Measurements from ENCODE around the gene RTN4R. TPM values are rescaled to one million over a fixed set of nuclear protein-coding genes. Genes with fewer than 3 reads are reported as not detected.
A peak's percentile ranks its signal among the peaks of the same experiment; 100 is the strongest.

Gene RTN4R
- total and polyA plus RNA-seq, 8 donors = 3.7 to 10.9 (median 6.8) TPM

- no peaks in the 10 kb centered on the region for H3K36me3 ChIP-seq
- no peaks in the 10 kb centered on the region for H3K27me3 ChIP-seq
- ATAC-seq (no peak), DNase-seq (no peak)
- intact Hi-C loops (cut with DNase I) = no loop called here
- TF ChIP-seq, protein P1, sequence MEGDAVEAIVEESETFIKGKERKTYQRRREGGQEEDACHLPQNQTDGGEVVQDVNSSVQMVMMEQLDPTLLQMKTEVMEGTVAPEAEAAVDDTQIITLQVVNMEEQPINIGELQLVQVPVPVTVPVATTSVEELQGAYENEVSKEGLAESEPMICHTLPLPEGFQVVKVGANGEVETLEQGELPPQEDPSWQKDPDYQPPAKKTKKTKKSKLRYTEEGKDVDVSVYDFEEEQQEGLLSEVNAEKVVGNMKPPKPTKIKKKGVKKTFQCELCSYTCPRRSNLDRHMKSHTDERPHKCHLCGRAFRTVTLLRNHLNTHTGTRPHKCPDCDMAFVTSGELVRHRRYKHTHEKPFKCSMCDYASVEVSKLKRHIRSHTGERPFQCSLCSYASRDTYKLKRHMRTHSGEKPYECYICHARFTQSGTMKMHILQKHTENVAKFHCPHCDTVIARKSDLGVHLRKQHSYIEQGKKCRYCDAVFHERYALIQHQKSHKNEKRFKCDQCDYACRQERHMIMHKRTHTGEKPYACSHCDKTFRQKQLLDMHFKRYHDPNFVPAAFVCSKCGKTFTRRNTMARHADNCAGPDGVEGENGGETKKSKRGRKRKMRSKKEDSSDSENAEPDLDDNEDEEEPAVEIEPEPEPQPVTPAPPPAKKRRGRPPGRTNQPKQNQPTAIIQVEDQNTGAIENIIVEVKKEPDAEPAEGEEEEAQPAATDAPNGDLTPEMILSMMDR (IDR thresholded peaks at IDR 0.05) = no peak
- H3K9me3 ChIP-seq = no peaks in the 10 kb centered on the region
- H3K4me1 ChIP-seq = peaks cover 0 to 7% of the 10 kb centered on the region in 2 donors
- no peak overlapping the region for H3K27ac ChIP-seq
- no peak overlapping the region for H3K4me3 ChIP-seq
Measured at GRCh38 chr22:20212754-20213699, 55.1 kb downstream of the RTN4R start.

- no peaks in the 10 kb centered on the region for H3K9me3 ChIP-seq
- no peak overlapping the region for H3K27ac ChIP-seq
- ATAC-seq (peak; percentile 64), DNase-seq (peak in 3 of 4 donors; percentile 63 to 89 (median 74))
- peak overlapping the region in 1 of 2 donors; percentile 17 for H3K4me3 ChIP-seq
- H3K4me1 ChIP-seq = peaks cover 7 to 15% of the 10 kb centered on the region in 2 donors
- intact Hi-C loops (cut with DNase I) = no loop called here
- H3K27me3 ChIP-seq = no peaks in the 10 kb centered on the region
- TF ChIP-seq, protein P1 (IDR thresholded peaks at IDR 0.05) = no peak
- no peaks in the 10 kb centered on the region for H3K36me3 ChIP-seq
Measured at GRCh38 chr22:20211997-20212753, 55.9 kb downstream of the RTN4R start.

DNA sequence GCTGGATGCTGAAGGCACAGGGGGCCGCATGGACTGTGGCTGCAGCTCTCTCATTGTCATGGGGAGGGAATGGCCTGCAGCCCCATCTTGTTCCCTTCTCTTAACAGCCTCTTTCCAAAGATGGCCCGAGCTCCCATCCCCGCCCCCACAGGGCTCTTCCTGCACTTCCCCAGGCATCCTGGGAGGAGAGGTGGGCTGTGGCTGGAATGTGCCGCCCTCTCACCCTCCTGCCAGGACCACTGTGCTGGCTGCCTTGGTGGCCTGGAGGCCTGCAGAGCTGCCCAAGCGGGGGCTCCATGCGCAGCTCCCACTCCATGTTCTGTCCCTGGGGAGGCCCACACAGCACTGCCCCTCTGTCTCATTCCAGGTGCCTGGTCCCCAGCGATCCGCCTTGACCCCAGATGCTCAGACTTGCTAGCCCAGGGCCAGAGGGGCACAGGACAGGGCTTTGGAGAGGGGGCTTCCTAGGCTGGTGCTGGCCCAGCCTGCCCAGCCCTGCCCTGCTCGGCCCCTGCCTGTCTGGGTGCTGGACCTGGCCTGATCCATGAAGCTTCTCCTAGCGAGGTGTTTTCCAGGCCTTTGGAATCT lies 56.6 kb downstream of the RTN4R start:
- DNase-seq = no peak
- no peaks in the 10 kb centered on the region for H3K27me3 ChIP-seq
- H3K27ac ChIP-seq = no peak overlapping the region
- intact Hi-C loops (cut with DNase I) = no loop called here
- ATAC-seq = no peak
- H3K9me3 ChIP-seq = no peaks in the 10 kb centered on the region
- H3K36me3 ChIP-seq = no peaks in the 10 kb centered on the region
- H3K4me1 ChIP-seq = peaks cover 11 to 21% of the 10 kb centered on the region in 2 donors
- TF ChIP-seq, protein P1 (IDR thresholded peaks at IDR 0.05) = no peak
- H3K4me3 ChIP-seq = peak overlapping the region in 1 of 2 donors; percentile 17

DNA sequence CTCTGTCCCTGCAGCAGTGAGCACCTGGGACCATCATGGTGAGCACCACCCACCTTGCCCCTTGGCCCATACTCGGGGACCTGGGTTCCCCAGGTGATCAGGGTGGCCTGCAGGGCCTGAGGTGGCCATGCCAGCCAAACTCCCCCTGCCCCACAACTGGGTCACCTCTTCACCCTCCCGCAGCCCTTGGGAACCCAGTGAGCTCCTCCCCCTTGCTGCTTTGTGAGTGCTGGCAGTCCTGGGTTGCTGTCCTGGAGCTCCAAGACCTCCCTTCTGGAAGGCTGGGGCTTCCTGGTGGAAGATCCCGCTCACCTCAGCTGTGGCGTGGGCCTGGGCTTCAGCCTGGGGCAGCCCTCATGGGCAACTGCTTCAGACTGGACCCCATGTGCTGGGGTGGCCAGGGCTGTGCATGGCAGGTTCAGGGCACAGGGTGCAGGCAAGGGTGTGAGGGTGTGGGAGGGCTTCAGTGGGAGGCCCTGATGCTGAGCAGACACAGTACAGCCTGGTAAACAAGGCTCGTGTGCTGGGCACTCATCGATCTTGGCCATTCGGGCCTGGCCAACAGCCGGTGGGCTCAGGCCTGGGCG lies 57.6 kb downstream of the RTN4R start:
- Histone ChIP-seq H3K4me3 (no peak overlapping the region), H3K4me1 (peaks cover 16 to 29% of the 10 kb centered on the region in 2 donors)
- no peak for DNase-seq

More for the DNA sequence above, 57.6 kb downstream of the RTN4R start:
- no peaks in the 10 kb centered on the region for H3K36me3 ChIP-seq
- H3K27me3 ChIP-seq = no peaks in the 10 kb centered on the region
- TF ChIP-seq, protein P1 (IDR thresholded peaks at IDR 0.05) = no peak
- intact Hi-C loops (cut with DNase I) = no loop called here
- H3K9me3 ChIP-seq = no peaks in the 10 kb centered on the region
- H3K27ac ChIP-seq = no peak overlapping the region
- ATAC-seq = no peak

All from left lung (tissue), 10 donors.